Chondrocyte (in vitro differentiated cells): ENCODE measurements around the gene THADA. TPM values are rescaled to one million over a fixed set of nuclear protein-coding genes. Genes with fewer than 3 reads are reported as not detected.

Experiments used
- DNase-seq: peaks from one replicate; pipeline ENCODE4 v3.0.0; 2021; ENCODE audit warnings: mixed read lengths, low spot score
- H3K27ac Mint-ChIP-seq: one replicate; pipeline ENCODE4 v1.8.0; 2021; ENCODE audit warnings: mild to moderate bottlenecking, moderate library complexity, mixed read lengths; ENCODE audit not compliant: unreplicated experiment
- H3K27me3 Mint-ChIP-seq: 2 replicates; pipeline ENCODE4 v1.8.0; 2021; ENCODE audit warnings: low read depth, mixed read lengths
- H3K36me3 Mint-ChIP-seq: 2 replicates; pipeline ENCODE4 v1.8.0; 2021; ENCODE audit warnings: low read depth, mixed read lengths
- H3K4me1 Mint-ChIP-seq: 2 replicates; pipeline ENCODE4 v1.8.0; 2021; ENCODE audit warnings: low read depth, mild to moderate bottlenecking, mixed read lengths
- H3K4me3 Mint-ChIP-seq: one replicate; pipeline ENCODE4 v1.8.0; 2021; ENCODE audit warnings: mild to moderate bottlenecking, moderate library complexity, mixed read lengths; ENCODE audit not compliant: unreplicated experiment
- H3K9me3 Mint-ChIP-seq: 2 replicates; pipeline ENCODE4 v1.8.0; 2021; ENCODE audit warnings: low read depth, mixed read lengths
- total RNA-seq: library from RNA; stranded (reverse); gene quantifications from 3 replicates; pipeline ENCODE4 v1.2.1, GENCODE V29; 2021
- TF ChIP-seq, protein P1 (sequence below): fragments of 200-600 bp; sonication (generic); IDR thresholded peaks from 2 replicates; pipeline ENCODE4 v1.5.0; 2021; ENCODE audit warnings: antibody characterized with exemption, mild to moderate bottlenecking, moderate library complexity

THADA gene
- total RNA-seq, 1 donor from 2014 or later = 28.4 TPM

DNA sequence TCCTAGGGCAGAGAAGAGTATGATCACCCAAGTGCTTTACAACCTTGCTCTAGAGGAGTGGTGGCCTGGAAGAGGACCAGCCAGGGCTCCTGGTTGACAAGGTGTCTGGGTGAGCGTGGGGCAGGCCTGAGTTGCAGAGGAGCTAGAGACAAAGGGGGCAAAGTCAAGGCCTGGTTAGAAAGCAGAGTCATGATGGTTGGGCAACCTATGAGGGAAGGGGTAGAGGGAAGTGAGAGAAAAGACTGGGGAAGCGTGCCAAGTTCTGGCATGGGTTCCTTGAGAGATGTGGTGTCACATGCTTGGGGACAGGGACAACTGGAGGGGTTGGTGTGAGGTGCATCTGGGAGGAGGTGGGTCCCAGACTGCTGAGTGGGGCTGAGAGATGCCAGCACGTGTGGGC lies 382.9 kb downstream of the THADA start:
- H3K36me3 Mint-ChIP-seq = no peaks in the 10 kb centered on the region
- no peak overlapping the region for H3K4me3 Mint-ChIP-seq
- TF ChIP-seq, protein P1, sequence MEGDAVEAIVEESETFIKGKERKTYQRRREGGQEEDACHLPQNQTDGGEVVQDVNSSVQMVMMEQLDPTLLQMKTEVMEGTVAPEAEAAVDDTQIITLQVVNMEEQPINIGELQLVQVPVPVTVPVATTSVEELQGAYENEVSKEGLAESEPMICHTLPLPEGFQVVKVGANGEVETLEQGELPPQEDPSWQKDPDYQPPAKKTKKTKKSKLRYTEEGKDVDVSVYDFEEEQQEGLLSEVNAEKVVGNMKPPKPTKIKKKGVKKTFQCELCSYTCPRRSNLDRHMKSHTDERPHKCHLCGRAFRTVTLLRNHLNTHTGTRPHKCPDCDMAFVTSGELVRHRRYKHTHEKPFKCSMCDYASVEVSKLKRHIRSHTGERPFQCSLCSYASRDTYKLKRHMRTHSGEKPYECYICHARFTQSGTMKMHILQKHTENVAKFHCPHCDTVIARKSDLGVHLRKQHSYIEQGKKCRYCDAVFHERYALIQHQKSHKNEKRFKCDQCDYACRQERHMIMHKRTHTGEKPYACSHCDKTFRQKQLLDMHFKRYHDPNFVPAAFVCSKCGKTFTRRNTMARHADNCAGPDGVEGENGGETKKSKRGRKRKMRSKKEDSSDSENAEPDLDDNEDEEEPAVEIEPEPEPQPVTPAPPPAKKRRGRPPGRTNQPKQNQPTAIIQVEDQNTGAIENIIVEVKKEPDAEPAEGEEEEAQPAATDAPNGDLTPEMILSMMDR = no peak
- no peak for DNase-seq
- H3K27ac Mint-ChIP-seq = no peak overlapping the region
- no peaks in the 10 kb centered on the region for H3K9me3 Mint-ChIP-seq
- no peaks in the 10 kb centered on the region for H3K27me3 Mint-ChIP-seq
- H3K4me1 Mint-ChIP-seq = peaks cover 18% of the 10 kb centered on the region

- Mint-ChIP-seq H3K4me1 (peaks cover 12% of the 10 kb centered on the region), H3K27ac (no peak overlapping the region), H3K27me3 (no peaks in the 10 kb centered on the region), H3K36me3 (no peaks in the 10 kb centered on the region), H3K9me3 (no peaks in the 10 kb centered on the region), H3K4me3 (no peak overlapping the region)
- TF ChIP-seq, protein P1 = no peak
- no peak for DNase-seq
These were observed 383.5 kb downstream of the THADA start for GRCh38 chr2:43212216-43212835.

DNA sequence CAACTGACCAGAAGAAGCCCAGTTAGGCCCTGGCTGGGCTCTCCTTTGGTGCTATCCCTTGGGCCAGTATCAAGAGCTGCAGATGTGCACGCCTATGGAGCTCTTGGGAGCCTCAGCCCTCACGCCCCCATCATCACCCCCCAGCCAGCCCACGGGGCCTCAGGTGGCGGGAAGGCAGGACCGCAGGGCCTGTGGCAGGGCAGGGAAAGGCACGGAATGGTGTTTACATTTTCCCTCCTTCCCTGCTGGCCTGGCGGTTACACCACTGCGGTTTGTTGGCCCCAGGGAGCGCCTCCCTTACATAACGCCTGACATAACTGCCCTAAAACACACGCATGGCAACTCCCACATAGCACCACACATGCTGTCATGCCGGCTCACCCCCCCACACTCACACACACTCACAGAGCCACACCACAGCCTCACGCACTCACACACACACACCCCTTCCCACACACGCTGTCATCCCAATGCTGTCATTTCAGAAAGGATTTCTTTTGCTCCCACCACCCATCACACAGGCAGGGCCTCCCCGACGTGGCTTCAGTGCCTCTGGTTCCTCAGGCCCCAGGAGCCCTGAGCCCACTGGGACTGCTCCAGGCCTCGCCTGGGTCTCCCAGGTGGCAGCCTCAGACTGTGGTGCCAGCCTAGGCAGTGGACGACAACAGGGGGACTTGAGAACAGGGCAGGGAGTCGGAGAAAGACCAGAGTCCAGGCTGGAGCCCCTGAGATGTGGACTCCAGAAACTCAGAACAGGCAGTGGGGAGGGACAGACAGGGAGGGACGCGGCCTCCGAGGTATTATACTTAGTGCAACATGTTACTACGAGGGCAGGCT lies 385.2 kb downstream of the THADA start:
- TF ChIP-seq, protein P1 = no peak
- no peak overlapping the region for H3K4me3 Mint-ChIP-seq
- peak overlapping the region; percentile 29 for H3K27ac Mint-ChIP-seq
- H3K36me3 Mint-ChIP-seq = no peaks in the 10 kb centered on the region
- peaks cover 7% of the 10 kb centered on the region for H3K4me1 Mint-ChIP-seq
- no peaks in the 10 kb centered on the region for H3K27me3 Mint-ChIP-seq
- no peak for DNase-seq
- no peaks in the 10 kb centered on the region for H3K9me3 Mint-ChIP-seq

GRCh38 chr2:43210125-43210466 lies 385.7 kb downstream of the THADA start:
- no peaks in the 10 kb centered on the region for H3K27me3 Mint-ChIP-seq
- peaks cover 7% of the 10 kb centered on the region for H3K4me1 Mint-ChIP-seq
- no peaks in the 10 kb centered on the region for H3K9me3 Mint-ChIP-seq
- H3K27ac Mint-ChIP-seq = no peak overlapping the region
- no peak for DNase-seq
- H3K36me3 Mint-ChIP-seq = no peaks in the 10 kb centered on the region
- H3K4me3 Mint-ChIP-seq = no peak overlapping the region
- TF ChIP-seq, protein P1 = no peak

DNA sequence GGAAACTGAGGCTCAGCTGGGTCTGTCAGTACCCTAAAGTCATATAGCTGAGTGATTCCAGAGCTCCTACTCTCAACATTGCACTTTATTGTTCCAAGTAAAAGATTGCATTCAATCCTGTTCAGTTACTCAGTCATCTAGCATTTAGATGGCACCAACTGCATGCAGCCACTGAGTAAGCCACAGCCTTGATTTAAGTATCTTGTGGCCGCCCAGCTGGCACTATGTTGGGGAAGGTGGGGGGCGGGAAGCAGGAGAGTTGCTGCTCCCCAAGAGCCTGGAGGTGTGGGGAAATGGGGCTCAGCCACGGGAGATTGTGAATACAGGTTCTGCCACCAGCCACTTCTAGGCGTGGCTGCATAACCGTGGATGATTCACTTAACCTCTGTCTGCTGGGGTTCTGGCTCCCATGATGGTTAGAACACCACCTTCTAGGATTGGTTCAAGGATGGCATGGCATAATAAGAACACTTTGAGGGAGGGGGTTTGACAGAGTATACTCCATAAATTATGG lies 386.6 kb downstream of the THADA start:
- TF ChIP-seq, protein P1 = no peak
- no peak overlapping the region for H3K27ac Mint-ChIP-seq
- H3K36me3 Mint-ChIP-seq = no peaks in the 10 kb centered on the region
- H3K9me3 Mint-ChIP-seq = no peaks in the 10 kb centered on the region
- no peaks in the 10 kb centered on the region for H3K27me3 Mint-ChIP-seq
- no peak overlapping the region for H3K4me3 Mint-ChIP-seq
- peaks cover 7% of the 10 kb centered on the region for H3K4me1 Mint-ChIP-seq
- DNase-seq = no peak
